Muscle of leg (tissue), 11 donors: Measurements from ENCODE around the gene FNDC11. TPM values are rescaled to one million over a fixed set of nuclear protein-coding genes. Genes with fewer than 3 reads are reported as not detected.
A peak's percentile ranks its signal among the peaks of the same experiment; 100 is the strongest.
"Not testable (repeated sequence)": the region's sequence is repeated elsewhere in the genome, so short reads cannot be mapped to it uniquely, and the experiment has no call there.

Experiments used
- DNase-seq: peaks from one replicate; pipeline ENCODE4 v3.0.0; 2013
- H3K27ac ChIP-seq: one replicate; pipeline ENCODE4 v1.5.1; 2013; ENCODE audit warnings: mild to moderate bottlenecking, low read length, control low read depth
- H3K27me3 ChIP-seq: one replicate; pipeline ENCODE4 v1.6.1; 2013; ENCODE audit warnings: low read length; ENCODE audit not compliant: control insufficient read depth, insufficient read depth
- H3K36me3 ChIP-seq: one replicate; pipeline ENCODE4 v1.6.1; 2013; ENCODE audit warnings: low read length; ENCODE audit not compliant: control insufficient read depth, insufficient read depth
- H3K4me1 ChIP-seq: one replicate; pipeline ENCODE4 v1.6.1; 2013; ENCODE audit warnings: low read length; ENCODE audit not compliant: control insufficient read depth, insufficient read depth
- H3K4me3 ChIP-seq: one replicate; pipeline ENCODE4 v1.5.1; 2013; ENCODE audit warnings: low read length, control low read depth
- H3K9me3 ChIP-seq: replicated peaks from 2 replicates; pipeline ENCODE4 v1.6.1; 2013; ENCODE audit warnings: low read depth, low read length; ENCODE audit not compliant: control insufficient read depth
- WGBS: methylation state at CpG from one replicate; pipeline ENCODE4 v1.1.5; 2013; ENCODE audit warnings: missing lambda C conversion rate; ENCODE audit not compliant: insufficient coverage; 5-methylcytosine and 5-hydroxymethylcytosine counted together
- polyA plus RNA-seq, 8 donors: library from polyadenylated mRNA; unstranded; fragments of 120-200 nt; gene quantifications; one replicate each; pipeline versions ENCODE4 v1.2.1 to v1.2.3, GENCODE V29; 2013; ENCODE audit warnings: inconsistent platforms in 1 of 8, low replicate concordance in 1 of 8; ENCODE audit not compliant: insufficient read length in 8 of 8, insufficient read depth in 1 of 8
- total RNA-seq: library from RNA; stranded (reverse); fragments of 120-200 nt; gene quantifications from one replicate; pipeline ENCODE4 v1.2.4, GENCODE V29; 2013

The FNDC11 gene
- total and polyA plus RNA-seq, 9 donors, result 0.07 to 0.31 (median 0.13) TPM

DNA sequence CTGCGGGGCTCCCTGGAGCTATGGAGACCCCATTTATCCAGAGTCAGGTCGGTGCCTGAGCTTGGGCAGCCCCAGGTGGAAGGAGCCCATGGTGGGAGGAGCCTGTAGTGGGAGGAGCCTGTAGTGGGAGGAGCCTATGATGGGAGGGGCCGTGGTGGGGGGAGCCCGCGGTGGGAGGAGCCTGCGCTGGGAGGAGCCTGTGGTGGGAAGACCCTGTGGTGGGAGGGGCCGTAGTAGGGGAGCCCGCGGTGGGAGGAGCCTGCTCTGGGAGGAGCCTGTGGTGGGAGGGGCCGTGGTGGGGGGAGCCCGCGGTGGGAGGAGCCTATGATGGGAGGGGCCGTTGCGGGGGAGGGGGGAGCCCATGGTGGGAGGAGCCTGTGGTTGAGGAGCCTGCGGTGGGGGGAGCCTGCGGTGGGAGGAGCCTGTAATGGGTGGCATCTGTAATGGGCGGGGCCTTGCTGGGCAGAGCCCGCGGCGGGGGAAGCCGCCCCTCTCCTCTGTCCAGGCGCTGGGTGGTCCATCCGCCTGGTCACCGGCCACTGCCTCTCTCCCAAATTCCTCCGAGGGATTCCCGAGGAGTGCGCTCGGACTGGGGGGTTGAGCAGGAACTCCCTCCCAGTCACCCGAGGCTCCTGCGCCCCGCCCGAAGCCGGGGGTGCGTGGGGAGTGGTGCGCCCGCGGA is 567 bp upstream of the FNDC11 start:
- Histone ChIP-seq H3K27me3 (peaks cover 47% of the 10 kb centered on the region), H3K4me3 (peak overlapping the region; percentile 50), H3K9me3 (no peaks in the 10 kb centered on the region), H3K4me1 (peaks cover 28% of the 10 kb centered on the region), H3K27ac (no peak overlapping the region), H3K36me3 (no peaks in the 10 kb centered on the region)
- WGBS, result 1% methylated on average over 37 of the region's 37 CpGs
- DNase-seq, result peak; percentile 61

DNA sequence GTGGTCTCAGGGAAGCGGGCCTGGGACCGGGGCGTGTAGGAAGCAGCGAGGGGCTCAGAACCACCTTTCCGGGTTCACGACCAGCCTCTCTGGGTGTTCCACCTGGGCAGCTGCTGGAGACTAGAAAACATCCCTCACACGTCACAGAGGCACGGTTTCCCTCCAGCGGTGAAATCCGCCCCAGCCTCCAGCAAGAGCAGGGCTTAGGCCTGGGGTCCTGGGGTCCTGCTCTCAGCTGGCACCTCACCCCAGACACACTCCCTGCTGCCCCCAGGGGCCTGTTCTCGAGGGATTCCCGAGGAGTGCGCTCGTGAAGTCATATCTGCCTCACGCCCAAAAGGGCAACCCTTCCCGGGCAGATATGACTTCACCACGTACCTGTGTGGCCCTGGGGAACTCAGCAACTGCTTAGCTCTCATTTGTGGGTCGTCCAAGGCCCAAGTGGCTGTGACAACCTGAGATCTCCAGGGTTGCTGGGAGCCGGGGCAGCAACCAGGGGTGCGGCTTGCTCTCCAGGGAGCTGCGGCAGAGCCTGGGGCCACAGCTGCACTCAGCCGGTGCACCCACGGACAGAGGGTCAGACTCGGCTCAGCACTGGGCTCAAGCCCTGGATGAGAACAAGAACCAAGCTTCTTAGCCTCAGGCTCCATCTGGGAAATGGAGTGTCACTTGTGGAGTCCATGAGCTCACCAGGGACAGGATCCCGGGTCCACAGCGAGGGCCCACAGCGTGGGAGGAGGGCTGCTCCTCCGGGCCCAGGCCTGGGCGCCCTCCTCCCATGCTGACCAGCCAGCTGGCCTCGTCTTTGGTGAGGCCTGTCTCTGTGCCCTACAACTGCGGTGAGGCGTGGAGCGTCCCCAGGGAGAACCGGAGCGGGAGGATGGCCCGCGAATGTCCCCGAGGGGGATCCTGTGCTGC is 661 bp downstream of the FNDC11 start:
- H3K27ac ChIP-seq, result no peak overlapping the region
- DNase-seq, result no peak
- peaks cover 4% of the 10 kb centered on the region for H3K36me3 ChIP-seq
- 59% methylated on average over 37 of the region's 38 CpGs for WGBS
- peaks cover 38% of the 10 kb centered on the region for H3K27me3 ChIP-seq
- H3K4me1 ChIP-seq, result peaks cover 28% of the 10 kb centered on the region
- H3K9me3 ChIP-seq, result no peaks in the 10 kb centered on the region
- H3K4me3 ChIP-seq, result no peak overlapping the region

DNA sequence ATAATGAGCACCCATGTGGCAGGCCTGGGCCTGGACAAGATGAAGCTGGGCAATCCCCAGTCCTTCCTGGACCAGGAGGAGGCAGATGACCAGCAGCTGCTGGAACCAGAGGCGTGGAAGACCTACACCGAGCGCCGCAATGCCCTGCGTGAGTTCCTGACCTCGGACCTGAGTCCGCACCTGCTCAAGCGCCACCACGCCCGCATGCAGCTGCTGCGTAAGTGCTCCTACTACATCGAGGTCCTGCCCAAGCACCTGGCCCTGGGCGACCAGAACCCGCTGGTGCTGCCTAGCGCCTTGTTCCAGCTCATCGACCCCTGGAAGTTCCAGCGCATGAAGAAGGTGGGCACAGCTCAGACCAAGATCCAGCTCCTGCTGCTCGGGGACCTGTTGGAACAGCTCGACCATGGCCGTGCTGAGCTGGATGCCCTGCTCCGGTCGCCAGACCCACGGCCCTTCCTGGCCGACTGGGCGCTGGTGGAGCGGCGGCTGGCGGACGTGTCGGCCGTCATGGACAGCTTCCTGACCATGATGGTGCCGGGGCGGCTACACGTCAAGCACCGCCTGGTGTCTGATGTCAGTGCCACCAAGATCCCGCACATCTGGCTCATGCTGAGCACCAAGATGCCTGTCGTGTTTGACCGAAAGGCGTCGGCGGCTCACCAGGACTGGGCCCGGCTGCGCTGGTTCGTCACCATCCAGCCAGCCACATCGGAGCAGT is 1.9 kb downstream of the FNDC11 start:
- peaks cover 16% of the 10 kb centered on the region for H3K36me3 ChIP-seq
- WGBS, result 89% methylated on average over 45 of the region's 45 CpGs
- no peak for DNase-seq
- no peak overlapping the region for H3K27ac ChIP-seq
- no peak overlapping the region for H3K4me3 ChIP-seq
- peaks cover 35% of the 10 kb centered on the region for H3K27me3 ChIP-seq
- H3K9me3 ChIP-seq, result no peaks in the 10 kb centered on the region
- H3K4me1 ChIP-seq, result peaks cover 28% of the 10 kb centered on the region

DNA sequence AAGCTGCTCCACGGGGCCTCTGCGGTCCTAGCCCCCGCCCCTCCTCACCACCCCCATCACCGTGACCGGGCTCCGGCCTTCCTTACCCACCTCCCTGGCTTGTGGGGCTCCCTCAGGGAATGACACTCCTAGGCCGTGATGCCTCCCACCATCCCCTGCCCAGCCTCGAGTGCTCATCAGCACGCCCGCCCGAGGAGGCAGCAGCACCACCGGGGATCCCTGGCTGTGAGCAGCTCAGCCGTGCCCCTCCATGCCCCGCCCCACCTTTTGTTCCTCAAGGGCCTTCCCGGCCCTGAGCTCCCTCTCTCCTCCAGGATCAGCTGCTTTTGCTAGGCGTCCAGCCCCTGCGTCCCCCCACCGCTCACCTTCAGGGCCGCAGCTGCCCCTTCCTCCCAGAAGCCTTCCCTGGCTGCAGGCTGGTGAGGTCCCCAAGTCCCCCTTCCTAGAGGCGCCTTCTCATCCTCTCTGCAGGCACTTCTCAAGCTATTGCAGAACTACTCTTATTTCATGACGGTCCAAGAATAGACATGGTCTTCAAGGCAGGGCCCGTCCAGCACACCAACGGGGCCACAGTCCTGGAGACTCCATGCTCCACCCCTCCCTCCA is 3.0 kb downstream of the FNDC11 start:
- peaks cover 28% of the 10 kb centered on the region for H3K4me1 ChIP-seq
- no peak for DNase-seq
- H3K4me3 ChIP-seq, result no peak overlapping the region
- H3K36me3 ChIP-seq, result peaks cover 27% of the 10 kb centered on the region
- H3K27ac ChIP-seq, result no peak overlapping the region
- peaks cover 27% of the 10 kb centered on the region for H3K27me3 ChIP-seq
- no peaks in the 10 kb centered on the region for H3K9me3 ChIP-seq
- 37% methylated on average over 23 of the region's 23 CpGs for WGBS

DNA sequence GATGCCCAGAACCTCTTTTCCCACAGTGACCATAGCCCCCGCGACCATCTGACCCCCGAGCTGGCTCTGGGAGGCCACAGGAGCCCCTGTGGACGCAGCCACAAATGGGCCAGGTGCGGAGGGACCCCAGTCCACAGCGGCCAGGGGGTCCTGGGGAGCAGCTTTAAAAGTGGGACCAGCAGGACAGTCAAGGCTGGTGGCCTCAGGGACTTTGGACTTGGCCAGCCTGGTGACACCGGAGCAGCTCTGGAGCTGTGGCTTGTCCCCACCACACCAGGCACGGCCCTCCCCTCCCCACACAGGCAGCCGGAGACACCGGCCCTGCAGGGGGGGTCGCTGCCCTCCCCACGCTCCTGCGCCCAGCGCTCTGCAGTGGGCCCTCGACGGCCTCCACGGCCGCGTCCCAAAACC is 3.5 kb downstream of the FNDC11 start:
- WGBS, result 89% methylated on average over 19 of the region's 19 CpGs
- no peak overlapping the region for H3K27ac ChIP-seq
- DNase-seq, result no peak
- H3K4me1 ChIP-seq, result peaks cover 28% of the 10 kb centered on the region
- H3K27me3 ChIP-seq, result peaks cover 23% of the 10 kb centered on the region
- H3K36me3 ChIP-seq, result peaks cover 32% of the 10 kb centered on the region
- no peaks in the 10 kb centered on the region for H3K9me3 ChIP-seq
- H3K4me3 ChIP-seq, result no peak overlapping the region

DNA sequence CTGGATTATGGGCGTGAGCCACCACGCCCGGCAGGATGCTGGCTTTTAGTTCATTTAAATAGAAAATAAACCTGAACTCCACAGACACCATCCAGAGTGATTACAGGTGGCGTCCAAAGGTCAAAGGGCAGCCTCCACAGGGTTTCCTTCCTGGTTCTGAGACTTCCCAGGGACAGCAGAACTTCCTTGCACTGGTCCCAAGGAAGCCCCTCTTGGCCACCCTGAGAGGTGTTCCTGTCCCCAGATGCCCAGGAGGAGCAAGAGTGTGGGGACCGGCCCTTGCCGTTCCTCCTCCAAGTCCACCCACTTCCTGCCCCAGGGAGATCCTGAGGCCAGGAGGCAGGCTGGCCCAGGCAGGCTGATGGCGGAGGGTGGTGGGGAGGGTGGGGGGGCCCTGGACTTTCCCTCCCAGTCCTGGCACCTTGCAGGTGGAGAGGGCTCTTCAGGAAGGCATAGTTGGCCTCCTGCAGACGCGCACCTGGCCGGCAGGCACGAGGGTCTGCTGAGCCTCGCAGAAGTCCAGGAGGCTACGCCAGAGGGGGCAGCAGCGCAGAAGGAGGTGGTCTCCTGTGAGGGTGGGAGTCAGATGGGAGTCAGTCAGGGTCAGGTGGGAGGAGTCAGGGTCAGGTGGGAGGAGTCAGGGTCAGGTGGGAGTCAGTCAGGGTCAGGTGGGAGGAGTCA is 5.0 kb downstream of the FNDC11 start:
- no peaks in the 10 kb centered on the region for H3K9me3 ChIP-seq
- H3K36me3 ChIP-seq, result peaks cover 46% of the 10 kb centered on the region
- H3K4me3 ChIP-seq, result no peak overlapping the region
- DNase-seq, result no peak
- H3K27ac ChIP-seq, result no peak overlapping the region
- 94% methylated on average over 8 of the region's 14 CpGs for WGBS
- peaks cover 9% of the 10 kb centered on the region for H3K27me3 ChIP-seq
- H3K4me1 ChIP-seq, result peaks cover 17% of the 10 kb centered on the region

DNA sequence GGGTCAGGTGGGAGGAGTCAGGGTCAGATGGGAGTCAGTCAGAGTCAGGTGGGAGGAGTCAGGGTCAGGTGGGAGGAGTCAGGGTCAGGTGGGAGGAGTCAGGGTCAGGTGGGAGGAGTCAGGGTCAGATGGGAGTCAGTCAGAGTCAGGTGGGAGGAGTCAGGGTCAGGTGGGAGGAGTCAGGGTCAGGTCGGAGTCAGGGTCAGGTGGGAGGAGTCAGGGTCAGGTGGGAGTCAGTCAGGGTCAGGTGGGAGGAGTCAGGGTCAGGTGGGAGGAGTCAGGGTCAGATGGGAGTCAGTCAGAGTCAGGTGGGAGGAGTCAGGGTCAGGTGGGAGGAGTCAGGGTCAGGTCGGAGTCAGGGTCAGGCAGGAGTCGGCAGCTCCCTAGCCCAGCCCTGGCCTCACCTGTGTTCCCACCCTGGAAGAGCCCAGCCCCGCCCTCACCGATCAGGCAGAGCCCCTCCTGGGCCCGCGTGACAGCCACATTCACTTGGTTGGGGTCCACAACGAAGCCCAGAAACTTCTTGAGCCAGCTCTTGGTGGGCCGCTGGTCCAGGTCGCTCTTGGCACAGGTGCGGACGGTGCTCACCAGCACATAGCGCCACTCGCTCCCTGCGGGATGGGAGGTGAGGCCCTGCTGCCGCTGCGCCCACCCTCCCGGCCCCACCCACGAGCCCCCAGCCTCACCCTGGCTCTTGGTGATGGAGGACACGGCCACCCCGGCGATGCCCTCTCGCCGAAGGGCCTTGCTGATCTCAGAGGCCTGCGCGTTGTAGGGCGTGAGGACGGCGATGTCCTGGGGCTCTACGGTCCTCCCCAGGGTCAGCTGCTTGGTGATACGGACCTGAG is 5.8 kb downstream of the FNDC11 start:
- DNase-seq, H3K27ac ChIP-seq, H3K4me3 ChIP-seq, H3K9me3 ChIP-seq, H3K27me3 ChIP-seq: not testable (repeated sequence)
- H3K36me3 ChIP-seq, result peaks cover 54% of the 10 kb centered on the region
- 92% methylated on average over 26 of the region's 31 CpGs for WGBS
- peaks cover 10% of the 10 kb centered on the region for H3K4me1 ChIP-seq

DNA sequence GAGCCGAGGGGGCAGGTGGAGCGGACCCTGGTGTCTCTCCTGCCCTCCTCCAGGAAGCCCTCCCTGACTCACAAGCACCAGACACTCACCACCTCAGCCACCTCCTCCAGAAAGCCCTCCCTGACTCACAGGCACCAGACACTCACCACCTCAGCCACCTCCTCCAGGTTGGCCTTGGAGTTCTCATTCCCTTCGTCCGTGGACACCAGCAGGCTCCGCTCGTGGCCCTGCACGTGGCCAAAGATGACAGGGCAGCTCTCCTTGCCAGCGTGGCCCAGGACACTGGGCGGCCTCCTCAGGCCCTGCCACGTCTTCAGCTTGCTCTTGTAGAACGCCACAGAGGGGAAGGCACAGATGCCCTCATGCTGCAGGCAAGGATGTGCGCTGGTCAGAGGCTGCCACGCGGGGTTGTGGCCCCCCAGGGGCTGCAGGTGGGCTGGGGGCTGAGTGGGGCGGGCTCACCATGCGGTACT is 6.4 kb downstream of the FNDC11 start:
- Histone ChIP-seq H3K36me3 (peaks cover 60% of the 10 kb centered on the region), H3K27ac (no peak overlapping the region), H3K4me1 (peaks cover 8% of the 10 kb centered on the region), H3K9me3 (no peaks in the 10 kb centered on the region), H3K27me3 (no peaks in the 10 kb centered on the region), H3K4me3 (no peak overlapping the region)
- DNase-seq, result no peak
- WGBS, result 94% methylated on average over 16 of the region's 16 CpGs
